Measurements from ENCODE around the gene TUBGCP6.

- TF ChIP-seq CTCF (IDR thresholded peaks at IDR 0.05) (no peak), POLR2AphosphoS5 (IDR thresholded peaks at IDR 0.05) (no peak), POLR2A (IDR thresholded peaks at IDR 0.05) (no peak)
Measured at GRCh38 chr22:50226875-50227165, 18.0 kb downstream of the TUBGCP6 start.

Measured in breast epithelium (tissue), 3 donors.